ENCODE data around the gene ETNPPL.

GRCh38 chr4:108783665-108784463, 21.0 kb upstream of the ETNPPL start:
- TF ChIP-seq POLR2A (IDR thresholded peaks at IDR 0.05; ENCODE audit: low read depth, low read length) (no peak), CTCF (IDR thresholded peaks at IDR 0.05; ENCODE audit: extremely low read depth in 1 of 2, insufficient read depth in 1 of 2, low read depth in 1 of 2, low read length in 2 of 2) (no peak), EZH2 (IDR thresholded peaks at IDR 0.05; ENCODE audit: borderline replicate concordance, low read depth, low read length, severe bottlenecking) (no peak), MYC (IDR thresholded peaks at IDR 0.05; ENCODE audit: low read depth, low read length) (no peak), POLR2AphosphoS5 (IDR thresholded peaks at IDR 0.05; ENCODE audit: insufficient read depth, low read depth, low read length) (no peak), JUN (IDR thresholded peaks at IDR 0.05; ENCODE audit: borderline replicate concordance, insufficient read depth, insufficient read length, low read depth) (no peak), FOS (IDR thresholded peaks at IDR 0.05; ENCODE audit: borderline replicate concordance, insufficient read depth, low read length) (no peak), GATA2 (IDR thresholded peaks at IDR 0.05; ENCODE audit: insufficient read depth, insufficient read length, low read depth, low read length) (no peak), MAX (IDR thresholded peaks at IDR 0.05; ENCODE audit: insufficient read depth, insufficient read length) (no peak)

Measured in endothelial cell of umbilical vein (primary cell).